Calu3 (cell line): ENCODE data around the gene KY. TPM values are rescaled to one million over a fixed set of nuclear protein-coding genes. Genes with fewer than 3 reads are reported as not detected.
"Not testable (repeated sequence)": the region's sequence is repeated elsewhere in the genome, so short reads cannot be mapped to it uniquely, and the experiment has no call there.

ENCODE experiments used
- BruUV-seq: library from RNA; stranded (reverse); fragments of 400-500 nt; replicated peaks from 2 replicates; lab custom pipeline; 2021; lab: Mats Ljungman, UMichigan
- CTCF ChIA-PET: fragments of 300-600 bp; sonication (Branson Sonifier 250); formaldehyde crosslinking; loops from one replicate; lab custom pipeline; 2022; ENCODE audit warnings: antibody characterized with exemption; lab: Charles Lee
- DNase-seq: peaks from one replicate; pipeline ENCODE4 v3.0.0; 2022
- H3K27ac Mint-ChIP-seq: one replicate; pipeline ENCODE4 v1.8.0; 2022; ENCODE audit warnings: mixed read lengths; ENCODE audit not compliant: unreplicated experiment
- H3K27me3 Mint-ChIP-seq: one replicate; pipeline ENCODE4 v1.8.0; 2022; ENCODE audit warnings: mixed read lengths; ENCODE audit not compliant: unreplicated experiment
- H3K36me3 Mint-ChIP-seq: one replicate; pipeline ENCODE4 v1.8.0; 2022; ENCODE audit warnings: mild to moderate bottlenecking, moderate library complexity, mixed read lengths; ENCODE audit not compliant: insufficient read depth, unreplicated experiment
- H3K4me1 Mint-ChIP-seq: one replicate; pipeline ENCODE4 v1.8.0; 2022; ENCODE audit warnings: mild to moderate bottlenecking, low read depth, mixed read lengths; ENCODE audit not compliant: unreplicated experiment
- H3K4me3 Mint-ChIP-seq: one replicate; pipeline ENCODE4 v1.8.0; 2022; ENCODE audit warnings: mild to moderate bottlenecking, low read depth, moderate library complexity, mixed read lengths; ENCODE audit not compliant: unreplicated experiment
- H3K9me3 Mint-ChIP-seq: one replicate; pipeline ENCODE4 v1.8.0; 2022; ENCODE audit warnings: low read depth, mixed read lengths; ENCODE audit not compliant: unreplicated experiment
- CTCF ChIP-seq: fragments of 200-600 bp; IDR thresholded peaks from one replicate; pipeline ENCODE4 v1.8.0; 2022; ENCODE audit warnings: antibody characterized with exemption; ENCODE audit not compliant: unreplicated experiment
- intact Hi-C: fragments of 100-400 bp; cut with micrococcal nuclease; formaldehyde crosslinking; loops from one replicate; pipeline ENCODE4 v1.10.0; 2022; ENCODE audit not compliant: unreplicated experiment
- total RNA-seq: library from RNA; stranded (reverse); gene quantifications from 2 replicates; pipeline ENCODE4 v1.2.3, GENCODE V29; 2022

The KY gene
- total RNA-seq, 1 experiment from 2014 or later, result not detected

- intact Hi-C loops, result no loop called here
- Mint-ChIP-seq H3K4me3 (no peak overlapping the region), H3K9me3 (no peaks in the 10 kb centered on the region), H3K27me3 (no peaks in the 10 kb centered on the region), H3K4me1 (no peaks in the 10 kb centered on the region), H3K36me3 (no peaks in the 10 kb centered on the region), H3K27ac (no peak overlapping the region)
- DNase-seq, result no peak
- CTCF ChIA-PET, result interaction anchor here (1.2 kb wide), 1 partner anchor 19 kb away, joined by 5 read pairs; no protein-coding TSS in a partner anchor
- no peak for TF ChIP-seq CTCF
- BruUV-seq, result no TSS peak
These were observed 74.4 kb downstream of the KY start for GRCh38 chr3:134576426-134576825.

- not testable (repeated sequence) for H3K4me1 Mint-ChIP-seq
These were observed 80.9 kb downstream of the KY start for GRCh38 chr3:134569899-134570298.

GRCh38 chr3:134568790-134569189, 82.0 kb downstream of the KY start:
- intact Hi-C loops, result no loop called here
- H3K27me3 Mint-ChIP-seq, result no peaks in the 10 kb centered on the region
- H3K9me3 Mint-ChIP-seq, result peaks cover 11% of the 10 kb centered on the region
- CTCF ChIA-PET, result no interaction called here
- H3K4me1 Mint-ChIP-seq, result no peaks in the 10 kb centered on the region
- no TSS peak for BruUV-seq
- H3K4me3 Mint-ChIP-seq, result no peak overlapping the region
- no peak overlapping the region for H3K27ac Mint-ChIP-seq
- no peak for TF ChIP-seq CTCF
- DNase-seq, result no peak
- H3K36me3 Mint-ChIP-seq, result no peaks in the 10 kb centered on the region

More at GRCh38 chr3:134569899-134570298, 80.9 kb downstream of the KY start:
- intact Hi-C loops, H3K27me3 Mint-ChIP-seq, H3K27ac Mint-ChIP-seq, H3K4me3 Mint-ChIP-seq, CTCF ChIA-PET, H3K36me3 Mint-ChIP-seq, DNase-seq, BruUV-seq: not testable (repeated sequence)
- peaks cover 11% of the 10 kb centered on the region for H3K9me3 Mint-ChIP-seq

- intact Hi-C loops, result no loop called here
- H3K4me1 Mint-ChIP-seq, result no peaks in the 10 kb centered on the region
- peaks cover 11% of the 10 kb centered on the region for H3K9me3 Mint-ChIP-seq
- CTCF ChIA-PET, result no interaction called here
- no peak overlapping the region for H3K4me3 Mint-ChIP-seq
- no peaks in the 10 kb centered on the region for H3K27me3 Mint-ChIP-seq
- no peak for DNase-seq
- BruUV-seq, result no TSS peak
- H3K36me3 Mint-ChIP-seq, result no peaks in the 10 kb centered on the region
- no peak for TF ChIP-seq CTCF
- no peak overlapping the region for H3K27ac Mint-ChIP-seq
These were observed 83.2 kb downstream of the KY start for GRCh38 chr3:134567605-134568004.

GRCh38 chr3:134564991-134565390, 85.8 kb downstream of the KY start:
- TF ChIP-seq CTCF, result no peak
- Mint-ChIP-seq H3K36me3 (no peaks in the 10 kb centered on the region), H3K9me3 (peaks cover 6% of the 10 kb centered on the region), H3K4me3 (no peak overlapping the region), H3K27ac (no peak overlapping the region), H3K4me1 (no peaks in the 10 kb centered on the region), H3K27me3 (no peaks in the 10 kb centered on the region)
- intact Hi-C loops, result no loop called here
- no peak for DNase-seq
- no TSS peak for BruUV-seq
- CTCF ChIA-PET, result interaction anchor here (0.7 kb wide), 1 partner anchor 1139 kb away, joined by 4 read pairs; no protein-coding TSS in a partner anchor
